ENCODE measurements around the gene KLK10. TPM values are rescaled to one million over a fixed set of nuclear protein-coding genes. Genes with fewer than 3 reads are reported as not detected.
"Not testable (repeated sequence)": the region's sequence is repeated elsewhere in the genome, so short reads cannot be mapped to it uniquely, and the experiment has no call there.

KLK10 gene
- total RNA-seq, 2 donors from 2014 or later: not detected

DNA sequence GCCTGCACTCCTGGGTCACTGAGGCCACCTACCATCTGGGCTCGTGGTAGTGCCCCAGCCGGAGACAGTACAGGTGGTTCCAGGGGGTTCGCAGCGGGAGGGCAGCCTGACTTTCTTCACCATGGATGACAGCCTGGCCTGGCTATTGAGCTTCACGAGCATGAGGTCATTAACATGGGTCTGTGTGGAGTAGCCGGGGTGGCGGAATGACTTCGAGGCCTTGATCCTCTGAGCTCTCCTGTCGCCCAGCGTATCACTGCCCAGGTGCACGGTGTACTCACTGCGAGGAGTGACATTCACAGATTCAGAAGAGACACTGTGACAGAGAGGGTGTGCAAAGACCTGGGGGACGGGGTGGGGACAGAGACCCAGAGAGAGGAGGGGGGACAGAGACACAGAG, 39.3 kb downstream of the KLK10 start:
- DNase-seq (ENCODE audit: low spot score): no peak
- Mint-ChIP-seq H3K4me3 (no peak overlapping the region), H3K27me3 (peaks cover 44 to 56% of the 10 kb centered on the region in 2 donors), H3K9me3 (no peaks in the 10 kb centered on the region), H3K27ac (no peak overlapping the region), H3K4me1 (ENCODE audit: low read depth in 2 of 2) (peaks cover 0 to 4% of the 10 kb centered on the region in 2 donors), H3K36me3 (no peaks in the 10 kb centered on the region)
- ATAC-seq: peak in 1 of 2 donors; percentile 38

DNA sequence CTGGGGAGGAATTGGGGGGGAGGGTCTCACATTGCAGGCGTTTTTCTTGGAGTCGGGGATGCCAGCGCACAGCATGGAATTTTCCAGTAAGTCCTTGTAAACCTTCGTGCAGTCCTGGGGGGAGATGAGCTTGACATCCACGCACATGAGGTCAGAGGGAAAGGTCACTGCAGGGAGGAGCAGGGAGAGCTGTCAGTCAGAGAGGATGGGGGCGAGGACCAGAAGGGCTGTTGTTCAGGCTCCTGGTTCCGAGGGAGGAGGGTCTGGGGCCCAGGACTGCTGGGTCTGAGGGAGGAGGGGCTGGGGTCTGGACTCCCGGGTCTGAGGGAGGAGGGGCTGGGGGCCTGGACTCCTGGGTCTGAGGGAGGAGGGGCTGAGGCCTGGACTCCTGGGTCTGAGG, 39.8 kb downstream of the KLK10 start:
- no peak for ATAC-seq
- no peak for DNase-seq (ENCODE audit: low spot score)
- Mint-ChIP-seq H3K36me3 (no peaks in the 10 kb centered on the region), H3K4me3 (no peak overlapping the region), H3K27me3 (peaks cover 41 to 56% of the 10 kb centered on the region in 2 donors), H3K9me3 (no peaks in the 10 kb centered on the region), H3K4me1 (ENCODE audit: low read depth in 2 of 2) (peaks cover 0 to 4% of the 10 kb centered on the region in 2 donors), H3K27ac (no peak overlapping the region)

DNA sequence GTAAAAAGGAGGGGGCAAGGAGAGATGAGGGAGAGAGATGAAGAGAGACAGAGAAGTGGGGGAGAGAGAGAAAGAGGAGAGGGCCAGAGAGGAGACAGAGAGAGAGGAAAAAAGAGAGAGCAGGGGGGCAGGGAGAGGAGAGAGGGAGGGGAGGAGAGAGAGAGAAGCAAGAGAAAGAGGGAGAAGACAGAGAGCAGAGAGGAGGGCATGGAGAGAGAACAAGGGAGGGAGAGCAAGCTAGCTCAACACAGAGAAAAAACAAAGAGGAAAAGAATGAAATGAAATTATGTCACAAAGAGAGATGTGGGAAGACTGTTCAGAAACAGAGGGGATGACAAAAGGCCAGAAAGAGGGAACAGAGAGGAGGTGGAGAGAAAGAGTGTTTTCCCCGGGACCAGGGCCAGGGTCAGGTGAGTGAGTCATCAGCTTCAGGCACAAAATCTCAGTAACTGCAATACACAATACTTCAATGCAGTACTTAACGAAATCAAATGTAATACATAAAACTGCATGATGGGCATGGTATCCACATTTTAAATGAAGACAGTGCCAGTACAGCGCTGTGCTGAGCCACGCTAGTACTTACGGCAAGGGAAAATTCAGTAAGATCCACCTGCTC, 40.6 kb downstream of the KLK10 start:
- DNase-seq (ENCODE audit: low spot score) (no peak), ATAC-seq (no peak)
- Mint-ChIP-seq H3K36me3 (no peaks in the 10 kb centered on the region), H3K27ac (no peak overlapping the region), H3K27me3 (peaks cover 42 to 56% of the 10 kb centered on the region in 2 donors), H3K4me1 (ENCODE audit: low read depth in 2 of 2) (peaks cover 0 to 4% of the 10 kb centered on the region in 2 donors), H3K4me3 (no peak overlapping the region), H3K9me3 (no peaks in the 10 kb centered on the region)

DNA sequence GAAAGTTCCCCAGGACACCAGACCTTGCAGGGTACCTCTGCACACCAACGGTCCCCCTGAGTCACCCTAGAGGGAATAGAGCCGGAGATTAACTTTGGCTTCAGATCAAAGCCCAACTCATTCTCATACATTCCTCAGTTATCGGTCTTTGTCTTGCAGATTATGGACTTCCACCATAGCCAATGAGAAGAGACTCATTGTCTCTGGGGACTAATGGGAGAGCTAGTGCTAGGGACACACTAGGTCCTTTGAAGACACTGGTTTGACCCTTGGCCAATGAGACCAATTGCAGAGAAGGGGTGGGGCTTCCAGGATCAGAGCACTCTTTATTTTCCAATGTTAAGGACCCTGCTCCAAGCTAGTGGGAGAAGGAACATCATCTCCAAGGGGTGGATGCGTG, 41.9 kb downstream of the KLK10 start:
- DNase-seq (ENCODE audit: low spot score): no peak
- H3K9me3 Mint-ChIP-seq: no peaks in the 10 kb centered on the region
- ATAC-seq: no peak
- peaks cover 0 to 4% of the 10 kb centered on the region in 2 donors for H3K4me1 Mint-ChIP-seq (ENCODE audit: low read depth in 2 of 2)
- H3K27ac Mint-ChIP-seq: no peak overlapping the region
- peaks cover 49 to 65% of the 10 kb centered on the region in 2 donors for H3K27me3 Mint-ChIP-seq
- no peaks in the 10 kb centered on the region for H3K36me3 Mint-ChIP-seq
- no peak overlapping the region for H3K4me3 Mint-ChIP-seq

DNA sequence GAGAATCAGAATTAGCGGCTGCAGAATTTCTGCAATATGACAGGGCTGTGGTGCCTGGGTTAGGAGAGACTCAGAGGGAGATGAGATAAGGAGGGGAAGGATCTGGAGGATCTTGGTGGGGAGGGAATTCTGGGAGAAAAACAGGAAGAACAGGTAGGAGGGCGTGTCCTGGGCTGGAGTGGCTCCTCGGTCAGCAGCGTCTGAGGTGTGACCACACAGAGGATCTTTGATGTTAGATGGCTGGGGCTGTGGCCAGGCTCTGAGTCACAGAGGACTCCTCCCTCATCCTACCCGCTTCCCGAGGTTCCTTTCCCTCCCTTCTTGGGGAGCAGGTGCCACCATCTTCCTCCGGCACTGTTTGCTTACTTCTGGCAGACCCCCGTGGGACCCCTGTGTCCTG, 43.7 kb downstream of the KLK10 start:
- ATAC-seq: no peak
- H3K36me3 Mint-ChIP-seq: no peaks in the 10 kb centered on the region
- no peaks in the 10 kb centered on the region for H3K4me1 Mint-ChIP-seq (ENCODE audit: low read depth in 2 of 2)
- H3K27me3 Mint-ChIP-seq: peaks cover 42 to 60% of the 10 kb centered on the region in 2 donors
- DNase-seq (ENCODE audit: low spot score): no peak
- H3K27ac Mint-ChIP-seq: no peak overlapping the region
- H3K9me3 Mint-ChIP-seq: no peaks in the 10 kb centered on the region
- no peak overlapping the region for H3K4me3 Mint-ChIP-seq

DNA sequence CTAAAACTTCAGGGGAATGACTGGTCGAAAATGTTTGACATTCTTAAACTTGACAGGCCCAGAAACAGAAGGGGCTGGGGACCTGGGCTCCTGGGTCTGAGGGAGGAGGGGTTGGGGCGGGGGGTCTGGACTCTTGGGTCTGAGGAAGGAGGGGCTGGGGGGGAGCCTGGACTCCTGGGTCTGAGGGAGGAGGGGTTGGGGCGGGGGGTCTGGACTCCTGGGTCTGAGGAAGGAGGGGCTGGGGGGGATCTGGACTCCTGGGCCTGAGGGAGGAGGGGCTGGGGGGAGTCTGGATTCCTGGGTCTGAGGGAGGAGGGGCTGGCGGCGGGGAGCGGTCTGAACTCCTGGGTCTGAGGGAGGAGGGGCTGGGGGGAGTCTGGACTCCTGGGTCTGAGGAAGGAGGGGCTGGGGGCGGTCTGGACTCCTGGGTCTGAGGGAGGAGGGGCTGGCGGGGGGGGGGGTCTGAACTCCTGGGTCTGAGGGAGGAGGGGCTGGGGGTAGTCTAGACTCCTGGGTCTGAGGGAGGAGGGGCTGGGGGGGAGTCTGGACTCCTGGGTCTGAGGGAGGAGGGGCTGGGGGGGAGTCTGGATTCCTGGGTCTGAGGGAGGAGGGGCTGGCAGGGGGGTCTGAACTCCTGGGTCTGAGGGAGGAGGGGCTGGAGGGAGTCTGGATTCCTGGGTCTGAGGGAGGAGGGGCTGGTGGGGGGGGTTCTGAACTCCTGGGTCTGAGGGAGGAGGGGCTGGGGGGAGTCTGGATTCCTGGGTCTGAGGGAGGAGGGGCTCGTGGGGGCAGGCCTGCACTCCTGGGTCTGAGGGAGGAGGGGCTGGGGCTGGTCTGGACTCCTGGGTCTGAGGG, 44.6 kb downstream of the KLK10 start:
- DNase-seq (ENCODE audit: low spot score) (no peak), ATAC-seq (no peak)
- Mint-ChIP-seq H3K4me3 (no peak overlapping the region), H3K9me3 (no peaks in the 10 kb centered on the region), H3K4me1 (ENCODE audit: low read depth in 2 of 2) (no peaks in the 10 kb centered on the region), H3K27ac (no peak overlapping the region), H3K27me3 (peaks cover 42 to 63% of the 10 kb centered on the region in 2 donors), H3K36me3 (no peaks in the 10 kb centered on the region)

DNA sequence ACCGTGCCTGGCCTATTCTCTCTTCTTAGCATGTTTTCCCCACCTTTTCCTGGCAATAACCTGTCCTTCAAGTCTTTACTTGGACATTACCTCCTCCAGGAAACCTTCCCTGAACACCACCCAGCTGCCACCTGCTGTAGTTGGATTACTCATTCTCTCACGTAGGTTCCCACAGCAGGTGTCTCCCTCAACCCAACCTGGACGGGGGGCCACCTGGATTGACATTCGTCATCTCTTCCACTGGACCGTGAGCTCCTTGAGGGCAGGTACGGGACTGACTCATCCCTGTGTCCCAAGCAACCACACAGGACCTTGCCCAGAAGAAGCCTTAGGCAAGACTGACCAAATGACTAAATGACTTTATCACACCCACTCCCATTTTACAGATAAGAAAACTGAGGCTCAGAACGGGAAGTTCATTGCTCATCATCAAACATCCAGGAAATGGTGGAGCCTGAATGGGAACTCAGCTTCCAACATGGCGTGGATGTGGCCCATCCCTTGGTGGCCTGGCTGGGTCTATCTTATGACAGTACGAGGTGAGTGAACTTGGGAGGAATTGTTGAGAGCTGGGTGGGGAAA, 46.6 kb downstream of the KLK10 start:
- Mint-ChIP-seq H3K27ac (no peak overlapping the region), H3K27me3 (peaks cover 40 to 60% of the 10 kb centered on the region in 2 donors), H3K4me3 (no peak overlapping the region), H3K9me3 (no peaks in the 10 kb centered on the region), H3K36me3 (no peaks in the 10 kb centered on the region), H3K4me1 (ENCODE audit: low read depth in 2 of 2) (no peaks in the 10 kb centered on the region)
- ATAC-seq (no peak), DNase-seq (ENCODE audit: low spot score) (no peak)

DNA sequence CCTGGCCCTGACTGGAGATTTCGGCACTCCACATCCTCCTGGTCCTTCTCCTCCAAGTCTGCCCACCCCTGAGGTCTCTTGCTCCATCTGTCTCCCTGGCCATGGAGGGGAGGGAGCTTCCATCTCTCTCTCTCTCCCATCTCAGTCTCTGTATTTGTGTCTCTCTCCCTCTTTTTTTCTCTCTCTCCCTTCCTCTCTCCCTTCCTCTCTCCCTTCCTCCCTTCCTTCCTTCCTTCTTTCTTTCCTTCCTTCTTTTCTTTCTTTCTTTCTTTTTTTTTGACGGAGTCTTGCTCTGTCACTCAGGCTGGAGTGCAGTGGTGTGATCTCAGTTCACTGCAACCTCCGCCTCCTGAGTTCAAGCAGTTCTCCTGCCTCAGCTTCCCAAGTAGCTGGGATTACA, 49.7 kb downstream of the KLK10 start:
- peaks cover 33 to 59% of the 10 kb centered on the region in 2 donors for H3K27me3 Mint-ChIP-seq
- H3K4me1 Mint-ChIP-seq (ENCODE audit: low read depth in 2 of 2); H3K27ac Mint-ChIP-seq: not testable (repeated sequence)

DNA sequence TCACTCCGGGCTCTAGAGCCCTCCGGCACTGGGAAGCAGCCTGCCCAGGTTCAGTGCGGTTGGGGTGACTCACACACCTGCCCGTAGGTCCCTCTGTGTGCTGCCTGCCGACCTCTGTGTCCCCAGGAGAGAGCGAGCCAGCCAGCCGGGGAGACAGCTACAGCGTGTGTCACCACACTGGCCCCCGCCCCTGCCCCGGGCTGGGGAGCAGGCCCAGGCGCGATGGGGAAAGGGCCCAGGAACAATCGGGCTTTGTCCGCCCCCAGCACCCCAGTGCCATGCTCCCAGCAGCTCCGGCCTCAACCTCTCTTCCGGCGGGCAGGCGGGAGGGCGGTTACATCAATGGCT, 50.1 kb downstream of the KLK10 start, which contains the start of gene KLK6:
Gene KLK6 (minus strand): TSS at position 179 of the 348 bp plus-strand sequence. CDS start 1,487 bp downstream, outside the sequence.
- peak in 1 of 2 donors; percentile 17 for ATAC-seq
- Mint-ChIP-seq H3K9me3 (no peaks in the 10 kb centered on the region), H3K4me1 (ENCODE audit: low read depth in 2 of 2) (no peaks in the 10 kb centered on the region), H3K27me3 (peaks cover 33 to 63% of the 10 kb centered on the region in 2 donors), H3K27ac (no peak within 1 kb of the TSS), H3K36me3 (no peaks in the 10 kb centered on the region), H3K4me3 (no peak within 1 kb of the TSS)
- DNase-seq (ENCODE audit: low spot score): no peak

More for the DNA sequence above, 49.7 kb downstream of the KLK10 start:
- ATAC-seq; H3K4me3 Mint-ChIP-seq; DNase-seq (ENCODE audit: low spot score); H3K9me3 Mint-ChIP-seq; H3K36me3 Mint-ChIP-seq: not testable (repeated sequence)

DNA sequence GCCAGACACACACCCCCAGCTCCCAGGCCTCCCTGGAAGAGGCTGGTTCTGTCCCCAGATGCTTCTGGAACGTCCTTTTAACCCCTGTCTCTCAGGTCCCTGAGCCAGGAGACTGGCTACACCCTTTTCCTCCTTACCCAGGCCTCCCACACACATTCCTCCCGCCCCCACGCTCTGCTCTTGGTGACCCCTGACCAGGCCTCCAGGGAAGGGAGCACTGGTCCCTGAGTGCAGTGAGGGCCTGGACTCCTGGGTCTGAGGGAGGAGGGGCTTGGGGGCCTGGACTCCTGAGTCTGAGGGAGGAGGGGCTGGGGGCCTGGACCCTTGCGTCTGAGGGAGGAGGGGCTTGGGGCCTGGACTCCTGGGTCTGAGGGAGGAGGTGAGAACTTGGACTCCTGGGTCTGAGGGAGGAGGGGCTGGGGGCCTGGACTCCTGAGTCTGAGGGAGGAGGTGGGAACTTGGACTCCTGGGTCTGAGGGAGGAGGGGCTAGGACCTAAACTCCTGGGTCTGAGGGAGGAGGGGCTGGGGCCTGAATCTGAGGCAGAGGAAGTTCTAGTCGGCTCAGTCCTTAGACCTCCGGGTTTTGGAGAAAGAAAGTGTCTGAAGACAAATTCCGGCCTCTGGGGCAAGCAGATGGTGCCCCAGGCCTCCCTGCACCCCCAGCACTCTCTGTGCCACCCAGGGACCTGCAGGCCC, 50.6 kb downstream of the KLK10 start:
- H3K27me3 Mint-ChIP-seq: peaks cover 35 to 69% of the 10 kb centered on the region in 2 donors
- no peak overlapping the region for H3K27ac Mint-ChIP-seq
- no peak for DNase-seq (ENCODE audit: low spot score)
- no peak overlapping the region for H3K4me3 Mint-ChIP-seq
- no peaks in the 10 kb centered on the region for H3K4me1 Mint-ChIP-seq (ENCODE audit: low read depth in 2 of 2)
- no peaks in the 10 kb centered on the region for H3K9me3 Mint-ChIP-seq
- no peaks in the 10 kb centered on the region for H3K36me3 Mint-ChIP-seq
- no peak for ATAC-seq

DNA sequence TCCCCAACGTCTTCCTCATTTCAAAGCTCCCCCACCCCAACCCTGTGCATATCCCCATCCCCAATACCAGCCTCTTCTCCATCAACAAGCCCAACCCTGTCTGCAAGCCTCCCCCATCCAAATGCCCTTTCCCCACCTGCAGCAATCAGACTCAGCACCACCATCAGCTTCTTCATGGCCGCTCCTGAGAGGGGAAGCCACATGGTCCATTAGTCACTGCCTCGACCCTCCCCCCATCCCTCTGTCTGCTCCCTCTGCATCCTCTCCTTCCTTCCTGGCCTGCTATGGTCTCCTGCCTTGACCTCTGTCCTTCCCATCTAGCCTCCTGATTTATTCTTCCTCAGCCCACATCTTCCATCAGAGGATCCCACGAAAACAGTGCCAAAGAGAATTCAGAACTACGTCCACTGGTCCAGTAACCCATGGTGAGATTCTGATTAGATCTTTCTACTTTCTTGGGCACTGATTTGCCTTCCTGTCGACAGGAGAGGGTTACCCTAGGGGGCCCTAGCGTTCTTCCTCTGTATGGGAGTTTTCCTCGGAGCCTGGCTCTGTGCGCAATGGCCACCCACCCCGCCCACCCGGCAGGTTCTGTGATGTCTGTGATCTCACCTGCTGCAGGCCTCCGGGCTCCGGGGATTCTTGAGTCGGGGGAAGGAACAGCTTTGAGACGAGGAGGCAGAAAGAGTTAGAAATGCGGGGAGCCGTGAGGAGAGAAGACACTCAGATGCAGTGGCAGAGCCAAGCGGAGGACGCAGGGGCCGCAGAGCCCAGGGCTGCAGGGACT, 51.4 kb downstream of the KLK10 start:
- no peaks in the 10 kb centered on the region for H3K4me1 Mint-ChIP-seq (ENCODE audit: low read depth in 2 of 2)
- no peak for DNase-seq (ENCODE audit: low spot score)
- H3K27ac Mint-ChIP-seq: no peak overlapping the region

DNA sequence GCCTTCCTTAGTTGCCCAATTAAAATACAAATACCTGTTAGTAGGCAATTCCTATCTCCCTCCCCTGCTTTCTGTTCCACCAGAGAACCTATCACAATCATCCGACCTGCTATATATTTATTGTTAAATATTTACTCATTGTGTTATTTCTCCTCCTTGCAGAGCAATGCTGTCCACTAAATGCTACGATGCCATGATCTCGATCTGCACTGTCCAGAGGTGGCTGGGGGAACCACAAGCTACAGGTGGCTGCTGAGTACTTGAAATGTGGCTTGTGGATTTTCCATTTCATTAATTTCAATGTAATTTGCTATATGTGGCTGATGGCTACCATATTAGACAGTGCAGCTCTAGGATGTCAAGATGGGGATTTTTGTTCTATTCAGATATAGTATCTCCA, 55.2 kb downstream of the KLK10 start:
- H3K36me3 Mint-ChIP-seq: peaks cover 4% of the 10 kb centered on the region
- H3K27ac Mint-ChIP-seq: no peak overlapping the region
- no peak overlapping the region for H3K4me3 Mint-ChIP-seq
- H3K9me3 Mint-ChIP-seq: peaks cover 9% of the 10 kb centered on the region
- DNase-seq (ENCODE audit: low spot score): no peak
- peaks cover 27 to 60% of the 10 kb centered on the region in 2 donors for H3K27me3 Mint-ChIP-seq
- ATAC-seq: no peak
- peaks cover 0 to 3% of the 10 kb centered on the region in 2 donors for H3K4me1 Mint-ChIP-seq (ENCODE audit: low read depth in 2 of 2)

More for the DNA sequence above, 51.4 kb downstream of the KLK10 start:
- Mint-ChIP-seq H3K4me3 (no peak overlapping the region), H3K36me3 (no peaks in the 10 kb centered on the region), H3K27me3 (peaks cover 37 to 69% of the 10 kb centered on the region in 2 donors), H3K9me3 (no peaks in the 10 kb centered on the region)
- ATAC-seq: no peak

DNA sequence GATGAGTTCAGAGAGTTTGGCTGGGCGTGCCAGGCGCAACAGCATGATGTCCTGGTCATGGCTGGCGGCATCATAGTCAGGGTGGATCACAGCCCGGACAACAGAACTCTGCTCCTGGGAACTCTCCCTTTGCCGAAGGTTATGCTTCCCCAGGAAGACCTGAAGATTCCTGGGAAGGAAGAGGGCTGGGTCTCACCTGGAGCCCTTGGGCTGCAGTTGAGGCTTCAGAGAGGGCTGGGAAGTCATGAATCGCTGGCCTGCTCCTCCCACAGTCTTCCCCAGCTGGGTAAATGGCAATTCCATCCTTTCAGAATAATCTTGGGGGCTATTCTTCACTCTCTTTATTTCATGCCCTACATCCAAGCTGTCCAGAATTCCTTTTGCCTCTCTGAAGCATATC, 56.1 kb downstream of the KLK10 start:
- Mint-ChIP-seq H3K27ac (no peak overlapping the region), H3K9me3 (peaks cover 9% of the 10 kb centered on the region), H3K36me3 (peaks cover 5% of the 10 kb centered on the region), H3K27me3 (peaks cover 33 to 68% of the 10 kb centered on the region in 2 donors), H3K4me3 (no peak overlapping the region), H3K4me1 (ENCODE audit: low read depth in 2 of 2) (peaks cover 0 to 6% of the 10 kb centered on the region in 2 donors)
- DNase-seq (ENCODE audit: low spot score) (no peak), ATAC-seq (no peak)
